ENCODE measurements around the gene ZNF587B.
"Not testable (repeated sequence)": the region's sequence is repeated elsewhere in the genome, so short reads cannot be mapped to it uniquely, and the experiment has no call there.

Gene ZNF587B

GRCh38 chr19:57830071-57830602 lies at the start of gene ZNF587B:
ZNF587B (plus strand) TSS chr19:57830299; CDS start chr19:57830529, 230 bp downstream.
- no peak for DNase-seq (ENCODE audit: low spot score)

- DNase-seq (ENCODE audit: low spot score) = no peak
Observed at GRCh38 chr19:57786286-57786685, 43.8 kb upstream of the ZNF587B start.

GRCh38 chr19:57786906-57787305 lies 43.2 kb upstream of the ZNF587B start:
- DNase-seq (ENCODE audit: low spot score) = no peak

- DNase-seq (ENCODE audit: low spot score) = no peak
Observed at GRCh38 chr19:57788114-57788692, 41.9 kb upstream of the ZNF587B start.

GRCh38 chr19:57789288-57789687 lies 40.8 kb upstream of the ZNF587B start:
- DNase-seq (ENCODE audit: low spot score) = no peak

- DNase-seq (ENCODE audit: low spot score) = not testable (repeated sequence)
Observed at GRCh38 chr19:57796580-57796979, 33.5 kb upstream of the ZNF587B start.

GRCh38 chr19:57800696-57801095 lies 29.4 kb upstream of the ZNF587B start:
- no peak for DNase-seq (ENCODE audit: low spot score)

- no peak for DNase-seq (ENCODE audit: low spot score)
Observed at GRCh38 chr19:57802269-57802668, 27.8 kb upstream of the ZNF587B start.

GRCh38 chr19:57803265-57803593 lies 26.9 kb upstream of the ZNF587B start:
- no peak for DNase-seq (ENCODE audit: low spot score)

- peak; percentile 67 for DNase-seq (ENCODE audit: low spot score)
Observed at GRCh38 chr19:57803594-57804325, 26.3 kb upstream of the ZNF587B start.

- no peak for DNase-seq (ENCODE audit: low spot score)
Observed at GRCh38 chr19:57807541-57807940, 22.6 kb upstream of the ZNF587B start.

GRCh38 chr19:57810410-57811295 lies 19.4 kb upstream of the ZNF587B start:
- not testable (repeated sequence) for DNase-seq (ENCODE audit: low spot score)

- no peak for DNase-seq (ENCODE audit: low spot score)
Observed at GRCh38 chr19:57812226-57812625, 17.9 kb upstream of the ZNF587B start.

- DNase-seq (ENCODE audit: low spot score) = not testable (repeated sequence)
Observed at GRCh38 chr19:57812975-57813820, 16.9 kb upstream of the ZNF587B start.

- DNase-seq (ENCODE audit: low spot score) = no peak
Observed at GRCh38 chr19:57813919-57814504, 16.1 kb upstream of the ZNF587B start.

GRCh38 chr19:57814505-57815246 lies 15.4 kb upstream of the ZNF587B start, which contains the start of gene ZNF552:
ZNF552 (minus strand) TSS chr19:57814913; CDS start chr19:57814743, 170 bp downstream.
- peak; percentile 91 for DNase-seq (ENCODE audit: low spot score)

GRCh38 chr19:57815247-57816075 lies 14.6 kb upstream of the ZNF587B start:
- DNase-seq (ENCODE audit: low spot score) = no peak

- no peak for DNase-seq (ENCODE audit: low spot score)
Observed at GRCh38 chr19:57816652-57817051, 13.4 kb upstream of the ZNF587B start.

GRCh38 chr19:57817976-57818375 lies 12.1 kb upstream of the ZNF587B start:
- no peak for DNase-seq (ENCODE audit: low spot score)
